ENCODE data around the gene ARHGEF38.

DNA sequence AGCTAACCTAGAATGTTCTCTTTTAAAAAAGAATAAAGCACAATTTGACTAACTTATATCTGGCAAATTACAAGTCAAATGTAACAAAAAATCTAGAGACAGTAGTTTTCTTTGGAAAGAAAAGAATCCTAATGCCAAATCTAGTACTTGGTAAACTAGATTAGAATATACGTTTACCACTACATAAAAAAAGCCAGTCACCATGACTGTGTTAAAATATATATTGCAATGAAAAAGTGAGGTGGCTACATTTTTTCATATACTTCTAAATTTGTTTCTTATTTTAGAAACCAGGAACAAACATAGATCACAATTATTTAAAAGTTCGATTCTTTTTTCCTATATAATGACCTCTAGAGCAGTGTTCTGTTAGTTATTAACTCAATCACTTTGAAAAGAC, 48.9 kb upstream of the ARHGEF38 start:
- TF ChIP-seq, protein P1, sequence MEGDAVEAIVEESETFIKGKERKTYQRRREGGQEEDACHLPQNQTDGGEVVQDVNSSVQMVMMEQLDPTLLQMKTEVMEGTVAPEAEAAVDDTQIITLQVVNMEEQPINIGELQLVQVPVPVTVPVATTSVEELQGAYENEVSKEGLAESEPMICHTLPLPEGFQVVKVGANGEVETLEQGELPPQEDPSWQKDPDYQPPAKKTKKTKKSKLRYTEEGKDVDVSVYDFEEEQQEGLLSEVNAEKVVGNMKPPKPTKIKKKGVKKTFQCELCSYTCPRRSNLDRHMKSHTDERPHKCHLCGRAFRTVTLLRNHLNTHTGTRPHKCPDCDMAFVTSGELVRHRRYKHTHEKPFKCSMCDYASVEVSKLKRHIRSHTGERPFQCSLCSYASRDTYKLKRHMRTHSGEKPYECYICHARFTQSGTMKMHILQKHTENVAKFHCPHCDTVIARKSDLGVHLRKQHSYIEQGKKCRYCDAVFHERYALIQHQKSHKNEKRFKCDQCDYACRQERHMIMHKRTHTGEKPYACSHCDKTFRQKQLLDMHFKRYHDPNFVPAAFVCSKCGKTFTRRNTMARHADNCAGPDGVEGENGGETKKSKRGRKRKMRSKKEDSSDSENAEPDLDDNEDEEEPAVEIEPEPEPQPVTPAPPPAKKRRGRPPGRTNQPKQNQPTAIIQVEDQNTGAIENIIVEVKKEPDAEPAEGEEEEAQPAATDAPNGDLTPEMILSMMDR (IDR thresholded peaks at IDR 0.05): no peak
- TF ChIP-seq POLR2AphosphoS5 (IDR thresholded peaks at IDR 0.05): no peak
